ENCODE data around the gene PRR15L. TPM values are rescaled to one million over a fixed set of nuclear protein-coding genes. Genes with fewer than 3 reads are reported as not detected.

Gene PRR15L
- total RNA-seq, 4 donors from 2014 or later: 111 to 230 (median 182) TPM

- H3K27ac ChIP-seq: peak overlapping the region; percentile 88 to 93 (median 90)
- intact Hi-C loops (cut with DNase I; ENCODE audit: low total_unique reads) (no loop called here), in situ Hi-C loops (cut with MboI; ENCODE audit: low pct_ligation_motif_present in 1 of 4, low pct_unique_long_range_greater_than_20kb in 1 of 4, low sequenced_read_pairs in 3 of 4) (loop anchor here in 1 of 4 donors (25.0 kb wide), 1 partner anchor 115 kb away; the partner anchor contains the start of genes LRRC46, MRPL10 and SCRN2)
- WGBS, 2 donors (ENCODE audit: low coverage in 1 of 2): 0 to 45% methylated on average over 2 to 12 of the region's 12 CpGs
- peak; percentile 86 for DNase-seq
- no peaks in the 10 kb centered on the region for H3K9me3 ChIP-seq
- no peaks in the 10 kb centered on the region for H3K36me3 ChIP-seq
- peak; percentile 54 for TF ChIP-seq POLR2A (IDR thresholded peaks at IDR 0.05)
- no peak for TF ChIP-seq CTCF (IDR thresholded peaks at IDR 0.05)
- TF ChIP-seq EP300 (IDR thresholded peaks at IDR 0.05; ENCODE audit: low read depth): no peak
- peak; percentile 49 to 84 (median 57) for TF ChIP-seq POLR2AphosphoS5 (IDR thresholded peaks at IDR 0.05)
- peak overlapping the region in 2 of 4 donors; percentile 61 to 65 for H3K4me3 ChIP-seq
- peaks cover 20 to 54% (median 48%) of the 10 kb centered on the region in 4 donors for H3K4me1 ChIP-seq
- no peaks in the 10 kb centered on the region for H3K27me3 ChIP-seq
Measured at GRCh38 chr17:47952171-47953021, 5.3 kb downstream of the PRR15L start.

- DNase-seq: no peak
- peaks cover 20 to 68% (median 58%) of the 10 kb centered on the region in 4 donors for H3K4me1 ChIP-seq
- peak overlapping the region; percentile 88 to 93 (median 90) for H3K27ac ChIP-seq
- intact Hi-C loops (cut with DNase I; ENCODE audit: low total_unique reads): no loop called here
- no peaks in the 10 kb centered on the region for H3K9me3 ChIP-seq
- in situ Hi-C loops (cut with MboI; ENCODE audit: low pct_ligation_motif_present in 1 of 4, low pct_unique_long_range_greater_than_20kb in 1 of 4, low sequenced_read_pairs in 3 of 4): loop anchor here in 1 of 4 donors (25.0 kb wide), 1 partner anchor 113 kb away; the partner anchor contains the start of genes LRRC46, MRPL10 and SCRN2
- H3K27me3 ChIP-seq: no peaks in the 10 kb centered on the region
- 20 to 59% methylated on average over 2 to 4 of the region's 4 CpGs for WGBS, 2 donors (ENCODE audit: low coverage in 1 of 2)
- H3K36me3 ChIP-seq: no peaks in the 10 kb centered on the region
- H3K4me3 ChIP-seq: no peak overlapping the region
- peak in 1 of 3 donors; percentile 3 for TF ChIP-seq POLR2AphosphoS5 (IDR thresholded peaks at IDR 0.05)
- no peak for TF ChIP-seq CTCF (IDR thresholded peaks at IDR 0.05)
- TF ChIP-seq EP300 (IDR thresholded peaks at IDR 0.05; ENCODE audit: low read depth): no peak
- no peak for TF ChIP-seq POLR2A (IDR thresholded peaks at IDR 0.05)
Measured at GRCh38 chr17:47950448-47950847, 7.2 kb downstream of the PRR15L start.

- intact Hi-C loops (cut with DNase I; ENCODE audit: low total_unique reads): loop anchor here (5.0 to 10.0 kb wide), 2 partner anchors 48 to 105 kb away; partner anchors contain the start of gene SCRN2
- Histone ChIP-seq H3K27me3 (no peaks in the 10 kb centered on the region), H3K4me3 (peak overlapping the region in 2 of 4 donors; percentile 12 to 25), H3K9me3 (no peaks in the 10 kb centered on the region), H3K27ac (peak overlapping the region; percentile 88 to 93 (median 90)), H3K36me3 (no peaks in the 10 kb centered on the region), H3K4me1 (peaks cover 20 to 74% (median 60%) of the 10 kb centered on the region in 4 donors)
- TF ChIP-seq POLR2AphosphoS5 (IDR thresholded peaks at IDR 0.05): no peak
- no peak for TF ChIP-seq POLR2A (IDR thresholded peaks at IDR 0.05)
- TF ChIP-seq CTCF (IDR thresholded peaks at IDR 0.05): no peak
- TF ChIP-seq EP300 (IDR thresholded peaks at IDR 0.05; ENCODE audit: low read depth): no peak
- in situ Hi-C loops (cut with MboI; ENCODE audit: low pct_ligation_motif_present in 1 of 4, low pct_unique_long_range_greater_than_20kb in 1 of 4, low sequenced_read_pairs in 3 of 4): loop anchor here in 1 of 4 donors (25.0 kb wide), 1 partner anchor 113 kb away; the partner anchor contains the start of genes LRRC46, MRPL10 and SCRN2
- DNase-seq: no peak
- WGBS, 2 donors (ENCODE audit: low coverage in 1 of 2): 43% methylated on average over 3 of the region's 3 CpGs; no CpG with 5 or more reads in 1 of the 2 donors
Measured at GRCh38 chr17:47949946-47950345, 7.7 kb downstream of the PRR15L start.

- Histone ChIP-seq H3K4me3 (peak overlapping the region in 3 of 4 donors; percentile 9 to 25 (median 12)), H3K27ac (peak overlapping the region; percentile 88 to 93 (median 90)), H3K36me3 (no peaks in the 10 kb centered on the region), H3K27me3 (no peaks in the 10 kb centered on the region), H3K9me3 (no peaks in the 10 kb centered on the region), H3K4me1 (peaks cover 20 to 80% (median 60%) of the 10 kb centered on the region in 4 donors)
- in situ Hi-C loops (cut with MboI; ENCODE audit: low pct_ligation_motif_present in 1 of 4, low pct_unique_long_range_greater_than_20kb in 1 of 4, low sequenced_read_pairs in 3 of 4): no loop called here
- intact Hi-C loops (cut with DNase I; ENCODE audit: low total_unique reads): loop anchor here (5.0 to 10.0 kb wide), 2 partner anchors 47 to 104 kb away; partner anchors contain the start of gene SCRN2
- peak; percentile 95 for DNase-seq
- peak; percentile 39 for TF ChIP-seq POLR2A (IDR thresholded peaks at IDR 0.05)
- peak; percentile 90 to 95 (median 92) for TF ChIP-seq CTCF (IDR thresholded peaks at IDR 0.05)
- peak in 2 of 3 donors; percentile 51 to 56 for TF ChIP-seq POLR2AphosphoS5 (IDR thresholded peaks at IDR 0.05)
- no peak for TF ChIP-seq EP300 (IDR thresholded peaks at IDR 0.05; ENCODE audit: low read depth)
- 3% methylated on average over 7 to 22 of the region's 22 CpGs for WGBS, 2 donors (ENCODE audit: low coverage in 1 of 2)
Measured at GRCh38 chr17:47949197-47949759, 8.4 kb downstream of the PRR15L start.
